IMR-90 (cell line): ENCODE measurements around the gene PHAF1. TPM values are rescaled to one million over a fixed set of nuclear protein-coding genes. Genes with fewer than 3 reads are reported as not detected.

Source experiments
- ATAC-seq: fragments of 200-7000 bp; cut with Tn5 transposase; 2 replicates; pipeline ENCODE4 v1.9.1; 2020; ENCODE audit warnings: low read depth, mild to moderate bottlenecking, moderate library complexity
- BruUV-seq: library from RNA; stranded (reverse); fragments of 400-500 nt; replicated peaks from 2 replicates; lab custom pipeline; 2021; lab: Mats Ljungman, UMichigan
- CTCF ChIA-PET: fragments of 300-600 bp; formaldehyde crosslinking; extraction: SDS; loops from one replicate; lab custom pipeline; 2021; ENCODE audit warnings: antibody characterized with exemption; lab: Yijun Ruan, JAX
- POLR2A ChIA-PET: fragments of 300-600 bp; sonication (Branson Sonifier 250); formaldehyde crosslinking; loops from one replicate; lab custom pipeline; 2022; ENCODE audit warnings: antibody characterized with exemption; ENCODE audit not compliant: unreplicated experiment; lab: Charles Lee
- DNase-seq: peaks from one replicate; pipeline ENCODE4 v3.0.0; 2013
- H2AFZ ChIP-seq: replicated peaks from 2 replicates; pipeline ENCODE3; 2013; ENCODE audit warnings: low read length, mild to moderate bottlenecking; ENCODE audit not compliant: poor library complexity
- H2AK5ac ChIP-seq: 2 replicates; pipeline ENCODE4 v1.6.1; 2013; ENCODE audit warnings: low read depth, low read length, inconsistent platforms
- H2AK9ac ChIP-seq: replicated peaks from 2 replicates; pipeline ENCODE3; 2013; ENCODE audit warnings: mild to moderate bottlenecking, low read depth, low read length, moderate library complexity; ENCODE audit not compliant: poor library complexity
- H2BK120ac ChIP-seq: 2 replicates; pipeline ENCODE4 v1.6.1; 2013; ENCODE audit warnings: low read depth, low read length, inconsistent platforms
- H2BK15ac ChIP-seq: 3 replicates; pipeline ENCODE4 v1.6.1; 2013; ENCODE audit warnings: low read depth, low read length, inconsistent platforms
- H2BK20ac ChIP-seq: 2 replicates; pipeline ENCODE4 v1.6.1; 2013; ENCODE audit warnings: low read depth, mild to moderate bottlenecking, inconsistent platforms, low read length, moderate library complexity
- H2BK5ac ChIP-seq: 2 replicates; pipeline ENCODE4 v1.6.1; 2013; ENCODE audit warnings: mild to moderate bottlenecking, low read depth, low read length, inconsistent platforms; ENCODE audit not compliant: poor library complexity, severe bottlenecking
- H3K14ac ChIP-seq: replicated peaks from 2 replicates; pipeline ENCODE4 v1.6.1; 2013; ENCODE audit warnings: low read depth, low read length, inconsistent platforms
- H3K18ac ChIP-seq: 2 replicates; pipeline ENCODE4 v1.6.1; 2013; ENCODE audit warnings: low read depth, low read length, control low read depth
- H3K23ac ChIP-seq: 2 replicates; pipeline ENCODE4 v1.6.1; 2013; ENCODE audit warnings: low read depth, low read length, inconsistent platforms
- H3K27ac ChIP-seq: 2 replicates; pipeline ENCODE4 v1.5.1; 2013; ENCODE audit warnings: mild to moderate bottlenecking, control low read depth, low read length; ENCODE audit not compliant: insufficient read depth
- H3K27me3 ChIP-seq: 2 replicates; pipeline ENCODE4 v1.6.1; 2013; ENCODE audit warnings: low read length; ENCODE audit not compliant: control insufficient read depth, insufficient read depth
- H3K36me3 ChIP-seq: 2 replicates; pipeline ENCODE4 v1.6.1; 2013; ENCODE audit warnings: low read length, mixed read lengths; ENCODE audit not compliant: control insufficient read depth, insufficient read depth
- H3K4ac ChIP-seq: 2 replicates; pipeline ENCODE4 v1.6.1; 2013; ENCODE audit warnings: low read depth, low read length, inconsistent platforms
- H3K4me1 ChIP-seq: 2 replicates; pipeline ENCODE4 v1.6.1; 2013; ENCODE audit warnings: low read length, mixed read lengths; ENCODE audit not compliant: control insufficient read depth, insufficient read depth
- H3K4me2 ChIP-seq: 2 replicates; pipeline ENCODE4 v1.6.1; 2013; ENCODE audit warnings: low read depth, mild to moderate bottlenecking, control low read depth, low read length, moderate library complexity
- H3K4me3 ChIP-seq: 2 replicates; pipeline ENCODE4 v1.5.1; 2013; ENCODE audit warnings: low read depth, mild to moderate bottlenecking, control low read depth, low read length, moderate library complexity; ENCODE audit not compliant: insufficient read depth
- H3K56ac ChIP-seq: 2 replicates; pipeline ENCODE4 v1.6.1; 2013; ENCODE audit warnings: low read length, inconsistent platforms; ENCODE audit not compliant: insufficient read depth; ENCODE audit errors: extremely low read depth
- H3K79me1 ChIP-seq, 2 experiments: 2 replicates each; pipeline ENCODE4 v1.6.1; 2013; ENCODE audit warnings: low read length in 2 of 2, inconsistent platforms in 1 of 2, low read depth in 1 of 2
- H3K9ac ChIP-seq: 2 replicates; pipeline ENCODE4 v1.6.1; 2013; ENCODE audit warnings: low read depth, low read length, control low read depth
- H3K9me1 ChIP-seq: 2 replicates; pipeline ENCODE4 v1.6.1; 2013; ENCODE audit warnings: low read length, inconsistent platforms; ENCODE audit not compliant: insufficient read depth
- H3K9me3 ChIP-seq: 2 replicates; pipeline ENCODE4 v1.6.1; 2013; ENCODE audit warnings: low read length; ENCODE audit not compliant: control insufficient read depth, insufficient read depth
- H4K20me1 ChIP-seq: 2 replicates; pipeline ENCODE4 v1.6.1; 2013; ENCODE audit warnings: low read length, inconsistent platforms; ENCODE audit not compliant: insufficient read depth
- H4K5ac ChIP-seq: 2 replicates; pipeline ENCODE4 v1.6.1; 2013; ENCODE audit warnings: mild to moderate bottlenecking, low read depth, low read length, control low read depth
- H4K8ac ChIP-seq, 2 experiments: 2 replicates each; pipeline ENCODE4 v1.6.1; 2013; ENCODE audit warnings: low read depth in 2 of 2, low read length in 2 of 2, control low read depth in 1 of 2, inconsistent platforms in 1 of 2
- H4K91ac ChIP-seq: 2 replicates; pipeline ENCODE4 v1.6.1; 2013; ENCODE audit warnings: low read depth, low read length, inconsistent platforms; ENCODE audit not compliant: insufficient read depth
- BHLHE40 ChIP-seq: fragments of 150-350 bp; IDR thresholded peaks from 2 replicates; pipeline ENCODE4 v1.6.1; 2016; ENCODE audit warnings: mild to moderate bottlenecking, low read depth, low read length
- CHD1 ChIP-seq: IDR thresholded peaks from 2 replicates; pipeline ENCODE4 v1.6.1; 2012; ENCODE audit warnings: low read depth, low read length, improper control_type of control experiment
- FOS ChIP-seq: fragments of 150-350 bp; IDR thresholded peaks from 2 replicates; pipeline ENCODE4 v1.6.1; 2016; ENCODE audit warnings: low read depth, low read length
- RCOR1 ChIP-seq: IDR thresholded peaks from 2 replicates; pipeline ENCODE4 v1.6.1; 2012; ENCODE audit warnings: mild to moderate bottlenecking, low read length, improper control_type of control experiment; ENCODE audit not compliant: insufficient replicate concordance
- WGBS, 2 experiments: methylation state at CpG; one replicate each; pipeline versions ENCODE4 v1.1.5 to v1.1.7; 2013; ENCODE audit warnings: missing lambda C conversion rate in 2 of 2; ENCODE audit not compliant: insufficient read length in 1 of 2; ENCODE audit errors: extremely low coverage in 2 of 2; 5-methylcytosine and 5-hydroxymethylcytosine counted together
- dilution Hi-C: fragments of 300-500 bp; cut with HindIII; formaldehyde crosslinking; loops from one replicate; pipeline ENCODE4 v1.14.3; 2018; ENCODE audit warnings: low sequenced_read_pairs; ENCODE audit not compliant: unreplicated experiment
- in situ Hi-C: fragments of 300-500 bp; cut with MboI; formaldehyde crosslinking; loops from 3 replicates; pipeline ENCODE4 v1.14.3; 2019; ENCODE audit warnings: low sequenced_read_pairs, inconsistent platforms, mixed read lengths
- intact Hi-C: fragments of 100-400 bp; cut with micrococcal nuclease; formaldehyde crosslinking; loops from 2 replicates; pipeline ENCODE4 v1.10.0; 2022
- polyA plus RNA-seq, 3 experiments: library from polyadenylated mRNA; depleted of rRNA; stranded (reverse); fragments of >200 nt; gene quantifications; 2 replicates each; pipeline ENCODE4 v1.2.3, GENCODE V29; 2012; ENCODE audit warnings: low replicate concordance in 1 of 3
- total RNA-seq: library from RNA; depleted of rRNA; stranded (reverse); fragments of >200 nt; gene quantifications from 2 replicates; pipeline ENCODE4 v1.2.3, GENCODE V29; 2012

The PHAF1 gene
- total and polyA plus RNA-seq, 2 of the 4 experiments (the other 2 are of a cell fraction) = 14.0 to 19.8 TPM

DNA sequence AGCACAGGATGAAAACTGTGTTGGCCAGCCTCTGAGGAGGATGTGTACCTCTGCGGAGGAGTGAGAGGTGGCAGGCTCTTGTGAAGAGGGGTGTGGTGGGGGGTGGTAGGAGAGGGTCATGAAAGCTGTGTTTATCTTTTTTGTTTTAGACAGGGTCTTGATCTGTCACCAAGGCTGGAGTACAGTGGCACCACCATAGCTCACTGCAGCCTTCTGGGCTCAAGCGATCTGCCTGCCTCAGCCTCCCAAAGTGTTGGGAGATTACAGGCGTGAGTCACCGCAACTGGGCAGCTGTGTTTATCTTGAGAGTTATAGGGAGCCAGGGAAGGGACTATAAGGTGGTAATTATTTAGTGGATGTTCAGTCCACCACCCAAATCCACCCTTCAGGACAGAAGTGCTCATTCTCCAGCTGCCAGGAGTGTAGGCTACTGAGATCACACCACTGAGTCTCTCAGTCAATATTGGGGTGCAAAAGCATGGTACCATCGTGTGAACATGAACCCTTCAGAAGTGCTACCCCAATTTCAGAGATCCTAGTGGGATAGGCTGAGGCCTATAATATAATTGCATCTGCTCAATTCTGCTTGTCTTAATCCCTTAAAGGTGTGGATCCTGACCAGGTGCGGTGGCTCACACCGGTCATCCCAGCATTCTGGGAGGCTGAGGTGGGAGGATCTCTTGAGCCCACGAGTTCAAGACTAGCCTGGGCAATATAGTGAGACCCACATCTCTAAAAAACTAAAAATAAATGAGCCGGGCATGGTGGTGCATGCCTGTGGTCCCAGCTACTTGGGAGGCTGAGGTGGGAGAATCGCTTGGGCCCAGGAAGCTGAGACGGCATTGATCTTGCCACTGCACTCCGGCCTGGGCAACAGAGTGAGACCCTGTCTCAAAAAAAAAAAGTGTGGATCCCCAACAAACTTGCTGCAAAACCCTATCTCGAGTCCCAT lies 81.0 kb downstream of the PHAF1 start:
- Histone ChIP-seq H2BK120ac (no peak overlapping the region), H4K20me1 (peaks cover 21% of the 10 kb centered on the region), H3K14ac (no peak overlapping the region), H3K18ac (no peak overlapping the region), H2BK15ac (no peak overlapping the region), H2BK20ac (no peak overlapping the region), H3K27me3 (no peaks in the 10 kb centered on the region), H2AFZ (peak overlapping the region; percentile 48), H3K56ac (no peak overlapping the region), H2BK5ac (peak overlapping the region; percentile 64), H3K9me3 (no peaks in the 10 kb centered on the region), H2AK5ac (peak overlapping the region; percentile 80), H2AK9ac (peak overlapping the region; percentile 71), H3K4me1 (peaks cover 21% of the 10 kb centered on the region), H3K36me3 (peaks cover 23% of the 10 kb centered on the region), H4K5ac (no peak overlapping the region), H4K8ac (peak overlapping the region in 1 of 2 experiments; percentile 17; a peak in 2 of 4 replicates), H3K9me1 (peaks cover 26% of the 10 kb centered on the region), H4K91ac (no peak overlapping the region), H3K23ac (no peak overlapping the region; the same call in 1 of the 2 replicates), H3K9ac (no peak overlapping the region), H3K4me2 (peak overlapping the region; percentile 60; the same call in 1 of the 2 replicates), H3K4me3 (no peak overlapping the region), H3K27ac (no peak overlapping the region), H3K79me1 (peaks cover 25 to 41% of the 10 kb centered on the region in 2 experiments), H3K4ac (peak overlapping the region; percentile 40; the same call in 1 of the 2 replicates)
- intact Hi-C loops = no loop called here
- DNase-seq (peak; percentile 76), ATAC-seq (peak; percentile 36)
- CTCF ChIA-PET = no interaction called here
- POLR2A ChIA-PET = interaction anchor here (0.6 kb wide), 1 partner anchor 306 kb away, joined by 4 read pairs; no protein-coding TSS in a partner anchor
- in situ Hi-C loops = no loop called here
- TF ChIP-seq RCOR1 = no peak
- no peak for TF ChIP-seq CHD1
- TF ChIP-seq FOS = peak; percentile 77; the same call in 1 of the 2 replicates
- 0 out of 2 replicates have a peak, but pooled peaks have one; percentile 21 for TF ChIP-seq BHLHE40
- 80% methylated on average over 2 of the region's 13 CpGs; no CpG with 5 or more reads in 1 of the 2 experiments for WGBS, 2 experiments
- dilution Hi-C loops = no loop called here
- no TSS peak for BruUV-seq
